COLO668 (cell line): ENCODE data around the gene ZBTB8OS.
"Not testable (repeated sequence)": the region's sequence is repeated elsewhere in the genome, so short reads cannot be mapped to it uniquely, and the experiment has no call there.

Experiments
- DNase-seq: peaks from one replicate; lab custom pipeline; 2025; ENCODE audit not compliant: unreplicated experiment; lab: John Stamatoyannopoulos, UW

ZBTB8OS gene

DNA sequence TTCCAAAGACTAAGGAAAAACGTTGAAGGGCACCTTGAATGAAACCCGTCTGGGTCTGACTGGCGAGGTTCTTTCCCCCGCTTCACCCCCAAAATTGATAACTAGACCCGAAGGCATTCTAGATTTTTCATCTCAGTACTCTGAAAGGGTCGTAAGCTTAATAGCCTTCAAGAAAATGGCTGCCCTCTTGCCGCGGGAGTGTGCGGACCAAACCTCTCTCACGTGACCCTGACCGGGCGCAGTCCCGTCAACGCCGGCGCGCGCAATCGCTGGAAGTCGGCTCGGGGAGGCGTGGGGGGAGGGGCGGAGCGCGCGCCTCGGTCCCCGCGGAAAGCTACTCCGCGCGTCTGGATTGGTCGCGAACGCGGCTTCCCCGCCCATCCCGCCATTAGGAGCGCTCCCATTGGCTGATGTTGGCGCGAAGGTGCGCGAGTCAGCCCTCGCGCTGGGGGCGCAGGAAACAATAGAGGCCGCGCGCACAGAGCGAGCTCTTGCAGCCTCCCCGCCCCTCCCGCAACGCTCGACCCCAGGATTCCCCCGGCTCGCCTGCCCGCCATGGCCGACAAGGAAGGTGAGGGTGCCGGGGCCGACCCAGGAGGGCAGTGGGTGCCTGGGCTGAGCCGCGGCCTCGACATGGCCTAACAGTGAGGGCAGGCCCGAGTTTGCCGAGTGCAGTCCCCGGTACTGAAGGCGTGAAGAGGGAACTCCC lies 556 bp upstream of the ZBTB8OS start, which contains the start of gene RBBP4:
Gene RBBP4, plus strand, starts transcription at position 457 of the 709 bp plus-strand sequence. Its CDS starts 99 bp downstream, at position 556.
- DNase-seq = peak; percentile 100

DNA sequence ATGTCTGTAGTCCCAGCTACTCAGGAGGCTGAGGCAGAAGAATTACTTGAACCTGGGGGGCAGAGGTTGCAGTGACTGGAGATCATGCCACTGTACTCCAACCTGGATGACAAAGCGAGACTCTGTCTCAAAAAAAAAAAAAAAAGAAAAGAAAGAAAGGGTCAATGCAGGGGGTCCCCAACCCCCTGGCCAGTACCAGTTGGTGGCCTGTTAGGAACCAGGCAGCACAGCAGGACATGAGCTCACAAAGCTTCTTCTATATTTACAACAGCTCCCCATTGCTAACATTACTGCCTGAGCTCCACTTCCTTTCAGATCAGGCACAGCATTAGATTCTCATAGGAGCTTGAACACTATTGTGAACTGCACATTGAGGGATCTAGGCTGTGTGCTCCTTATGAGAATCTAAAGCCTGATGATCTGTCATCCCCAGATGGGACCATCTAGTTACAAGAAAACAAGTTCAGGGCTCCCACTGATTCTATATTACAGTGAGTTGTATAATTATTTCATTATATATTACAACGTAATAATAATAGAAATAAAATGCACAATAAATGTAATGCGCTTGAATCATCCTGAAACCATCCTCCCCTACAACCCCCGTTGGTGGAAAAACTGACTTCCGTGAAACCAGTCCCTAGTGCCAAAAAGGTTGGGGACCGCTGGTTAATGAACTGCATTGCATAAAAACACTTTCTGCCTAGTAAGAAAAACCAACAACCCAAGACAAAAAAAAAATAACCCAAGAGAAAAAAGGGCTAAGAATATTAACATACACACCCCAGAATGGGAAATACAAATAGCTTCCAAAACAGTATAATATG lies 2.8 kb downstream of the ZBTB8OS start:
- no peak for DNase-seq

DNA sequence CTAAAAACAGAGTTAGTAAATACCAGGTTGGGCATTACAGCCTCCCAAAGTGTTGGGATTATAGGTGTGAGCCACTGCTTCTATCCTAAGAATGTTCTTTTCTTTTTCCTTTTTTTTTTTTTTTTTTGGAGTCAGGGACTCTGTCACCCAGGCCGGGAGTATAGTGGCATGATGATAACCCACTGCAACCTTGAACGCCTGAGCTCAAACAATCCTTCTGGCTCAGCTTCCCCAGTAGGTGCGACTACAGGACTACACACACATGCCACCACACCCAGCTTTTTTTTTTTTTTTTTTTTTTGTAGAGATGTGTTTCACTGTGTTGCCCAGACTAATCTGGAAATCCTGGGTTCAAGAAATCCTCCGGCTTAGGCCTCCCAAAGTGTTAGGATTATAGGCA lies 5.9 kb downstream of the ZBTB8OS start:
- DNase-seq = no peak

DNA sequence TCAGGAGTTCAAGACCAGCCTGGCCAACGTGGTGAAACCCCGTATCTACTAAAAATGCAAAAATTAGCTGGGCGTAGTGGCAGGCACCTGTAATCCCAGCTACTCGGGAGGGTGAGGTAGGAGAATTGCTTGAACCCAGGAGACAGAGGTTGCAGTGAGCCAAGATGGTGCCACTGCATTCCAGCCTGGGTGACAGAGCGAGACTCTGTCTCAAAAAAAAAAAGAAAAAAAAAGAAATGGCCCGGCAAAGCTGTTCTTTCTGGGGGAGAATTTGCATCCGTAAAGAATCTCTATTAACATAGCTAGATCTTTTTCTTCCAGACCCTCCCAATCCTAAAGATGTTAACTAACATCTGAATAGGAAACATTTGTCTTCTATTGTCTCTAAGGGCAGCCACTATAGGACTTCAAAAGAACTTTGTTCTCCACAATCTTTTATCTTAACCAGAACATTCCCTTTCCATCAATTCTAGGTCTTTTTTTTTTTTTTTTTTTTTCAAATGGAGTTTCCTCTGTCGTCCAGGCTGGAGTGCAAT lies 8.0 kb downstream of the ZBTB8OS start:
- not testable (repeated sequence) for DNase-seq

DNA sequence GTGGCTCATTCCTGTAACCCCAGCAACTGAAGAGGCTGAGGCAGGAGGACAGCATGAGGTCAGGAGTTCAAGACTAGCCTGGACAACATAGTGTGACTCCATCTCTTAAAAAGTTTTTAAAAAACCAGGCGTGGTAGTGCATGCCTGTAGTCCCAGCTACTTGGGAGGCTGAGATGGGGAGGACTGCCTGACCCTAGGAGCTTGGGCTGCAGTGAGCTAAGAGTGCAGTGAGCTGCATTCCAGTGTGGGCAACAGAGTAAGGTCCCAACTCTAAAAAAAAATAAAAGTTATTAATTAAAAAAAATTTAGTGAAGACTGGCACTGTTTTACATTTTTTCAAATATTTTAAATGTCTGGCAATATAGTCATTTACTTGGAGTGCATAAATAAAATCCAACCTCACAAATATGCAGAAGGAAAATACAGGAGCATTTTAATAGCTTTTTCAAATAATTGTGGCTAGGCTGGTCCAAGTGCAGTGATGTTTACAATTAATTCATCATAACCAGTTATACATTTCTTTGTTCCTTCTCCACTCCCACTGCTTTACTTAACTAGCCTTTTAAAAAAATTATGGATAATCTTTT lies 10.8 kb downstream of the ZBTB8OS start:
- no peak for DNase-seq

DNA sequence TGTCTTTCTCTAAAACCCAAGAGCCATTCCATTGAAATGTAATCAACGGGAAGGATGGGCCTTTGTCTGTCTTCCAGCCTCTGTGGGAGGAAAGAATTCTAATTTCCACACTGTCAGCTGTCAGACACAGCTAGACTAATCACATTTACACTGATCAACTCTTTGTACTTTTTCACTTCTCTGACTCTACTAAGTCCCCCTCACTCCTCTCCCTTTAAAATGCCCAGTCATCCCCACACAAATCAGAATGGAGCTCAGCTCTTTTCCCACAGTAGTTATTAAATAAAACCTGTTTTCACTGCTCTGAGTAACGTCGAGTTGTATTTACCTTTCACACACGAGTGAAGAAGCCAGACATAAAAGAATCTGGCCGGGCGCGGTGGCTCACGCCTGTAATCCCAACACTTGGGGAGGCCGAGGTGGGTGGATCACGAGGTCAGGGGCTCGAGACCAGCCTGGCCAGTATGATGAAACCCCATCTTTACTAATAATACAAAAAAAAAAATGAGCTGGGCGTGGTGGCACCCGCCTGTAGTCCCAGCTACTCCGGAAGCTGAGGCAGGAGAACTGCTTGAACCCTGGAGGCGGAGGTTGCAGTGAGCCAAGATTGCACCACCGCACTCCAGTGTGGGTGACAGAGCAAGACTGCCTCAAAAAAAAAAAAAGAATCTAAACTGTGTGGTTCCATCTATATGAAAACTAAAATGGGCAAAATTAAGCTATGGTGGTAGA lies 13.3 kb downstream of the ZBTB8OS start:
- no peak for DNase-seq

DNA sequence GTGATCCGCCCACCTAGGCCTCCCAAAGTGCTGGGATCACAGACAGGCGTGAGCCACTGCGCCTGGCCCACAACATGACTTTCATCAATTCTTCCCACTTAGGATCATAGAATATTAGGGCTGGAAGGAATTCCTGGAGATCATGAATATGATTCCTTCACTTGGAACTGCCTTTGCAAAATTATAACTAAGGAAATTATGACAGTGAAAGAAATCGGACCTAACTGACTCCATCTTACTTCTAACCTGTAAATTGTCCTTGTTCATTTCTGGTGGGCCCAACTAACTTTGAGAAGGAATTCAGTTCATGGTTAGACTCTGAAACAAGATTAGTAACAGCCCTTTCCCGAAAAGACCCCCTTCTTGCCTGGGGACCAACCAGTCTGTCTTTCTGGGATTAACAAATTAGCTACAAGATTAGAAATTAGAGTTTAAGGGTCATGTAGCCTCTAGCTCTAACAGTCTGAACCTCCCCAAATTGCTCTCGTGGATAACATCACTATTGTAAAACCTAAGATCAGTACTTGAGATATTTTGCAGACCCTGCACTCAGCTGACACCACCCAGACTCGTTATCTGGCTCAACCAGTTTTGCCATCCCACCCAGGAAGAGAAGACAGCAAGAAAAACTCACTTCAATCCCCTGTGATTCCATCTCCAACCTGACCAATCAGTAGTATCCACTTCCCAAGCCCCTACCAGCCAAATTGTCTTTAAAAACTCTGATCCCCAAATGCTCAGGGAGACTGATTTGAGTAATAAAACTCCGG lies 14.7 kb downstream of the ZBTB8OS start:
- no peak for DNase-seq

DNA sequence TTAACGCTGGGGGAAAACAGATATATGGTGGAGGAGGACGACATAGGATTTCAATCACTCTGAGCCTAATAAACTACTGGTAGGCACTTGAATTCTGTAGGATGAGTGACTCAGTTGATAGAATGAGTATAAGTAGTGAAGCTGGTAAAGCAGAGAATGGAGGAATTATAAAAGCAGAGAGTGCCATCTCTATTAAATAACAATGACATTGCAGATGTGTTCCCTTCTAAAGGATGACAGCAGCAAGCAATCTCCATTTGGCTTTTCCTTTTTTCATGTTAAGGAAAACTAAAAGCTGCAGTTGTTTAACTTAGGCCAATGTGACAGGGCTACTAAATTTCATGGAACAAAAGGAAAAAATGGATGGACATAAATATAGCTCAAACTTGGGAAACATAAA lies 17.5 kb downstream of the ZBTB8OS start:
- DNase-seq = no peak

DNA sequence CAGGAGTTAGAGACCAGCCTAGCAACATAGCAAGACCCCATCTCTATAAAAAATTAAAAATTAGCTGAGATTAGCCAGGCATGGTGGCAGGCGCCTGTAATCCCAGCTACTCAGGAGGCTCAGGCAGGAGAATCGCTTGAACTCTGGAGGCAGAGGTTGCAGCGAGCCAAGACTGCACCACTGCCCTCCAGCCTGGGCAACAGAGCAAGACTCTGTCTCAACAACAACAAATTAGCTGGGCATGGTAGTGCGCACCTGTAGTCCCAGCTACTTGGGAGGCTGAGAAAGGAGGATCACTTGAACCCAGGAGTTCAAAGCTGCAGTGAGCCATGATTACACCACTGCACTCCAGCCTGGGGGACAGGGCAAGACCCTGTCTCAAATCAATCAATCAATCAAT lies 20.2 kb downstream of the ZBTB8OS start:
- not testable (repeated sequence) for DNase-seq

DNA sequence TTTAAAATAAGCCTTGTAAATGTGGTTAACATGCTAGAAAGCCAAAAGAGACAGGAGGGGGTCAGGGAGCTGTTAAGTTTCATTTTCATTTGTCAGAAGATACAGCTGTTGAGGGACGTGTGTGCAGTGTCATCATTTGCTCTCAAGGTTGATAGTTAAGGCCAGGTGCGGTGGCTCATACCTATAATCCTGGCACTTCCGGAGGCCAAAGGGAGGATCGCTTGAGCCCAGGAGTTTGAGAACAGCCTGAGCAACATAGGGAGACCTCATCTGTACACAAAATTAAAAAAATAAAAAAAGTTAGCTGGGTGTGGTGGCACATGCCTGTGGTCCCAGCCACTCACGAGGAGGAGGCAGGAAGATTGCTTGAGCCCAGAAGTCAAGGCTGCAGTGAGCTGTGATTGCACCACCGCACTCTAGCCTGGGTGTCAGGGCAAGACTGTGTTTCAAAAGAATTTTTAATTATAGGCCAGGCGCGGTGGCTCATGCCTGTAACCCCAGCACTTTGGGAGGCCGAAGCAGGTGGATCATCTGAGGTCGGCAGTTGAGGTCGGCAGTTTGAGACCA lies 22.7 kb downstream of the ZBTB8OS start:
- no peak for DNase-seq

DNA sequence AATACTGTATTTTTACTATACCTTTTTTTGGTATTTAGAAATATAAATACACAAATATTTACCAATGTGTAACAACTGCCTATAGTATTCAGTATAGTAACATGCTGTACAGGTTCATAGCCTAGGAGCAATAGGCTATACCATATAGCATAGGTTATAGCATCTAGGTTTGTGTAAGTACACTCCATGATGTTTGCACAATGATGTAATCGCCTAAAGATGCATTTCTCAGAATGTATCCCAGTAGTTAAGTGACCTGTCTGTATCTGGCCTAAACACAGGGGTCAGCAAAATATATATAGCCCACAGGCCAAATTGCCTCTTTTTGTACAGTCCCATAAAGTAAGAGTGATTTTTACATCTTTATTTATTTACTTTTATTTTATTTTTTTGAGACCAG lies 24.2 kb downstream of the ZBTB8OS start:
- no peak for DNase-seq

DNA sequence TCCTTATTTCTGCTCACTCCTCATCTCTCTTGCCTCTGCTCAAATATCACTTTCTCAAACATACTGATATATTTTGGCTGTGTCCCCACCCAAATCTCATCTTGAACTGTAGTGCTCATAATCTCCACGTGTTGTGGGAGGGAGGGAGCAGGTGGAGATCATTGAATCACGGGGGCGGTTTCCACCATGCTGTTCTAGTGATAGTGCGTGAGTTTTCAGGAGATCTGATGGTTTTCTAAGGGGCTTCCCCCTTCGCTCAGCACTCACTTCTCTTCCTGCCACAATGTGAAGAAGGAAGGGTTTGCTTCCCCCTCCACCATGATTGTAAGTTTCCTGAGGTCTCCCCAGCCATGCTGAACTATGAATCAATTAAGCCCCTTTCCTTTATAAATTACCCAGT lies 26.6 kb downstream of the ZBTB8OS start:
- DNase-seq = no peak

DNA sequence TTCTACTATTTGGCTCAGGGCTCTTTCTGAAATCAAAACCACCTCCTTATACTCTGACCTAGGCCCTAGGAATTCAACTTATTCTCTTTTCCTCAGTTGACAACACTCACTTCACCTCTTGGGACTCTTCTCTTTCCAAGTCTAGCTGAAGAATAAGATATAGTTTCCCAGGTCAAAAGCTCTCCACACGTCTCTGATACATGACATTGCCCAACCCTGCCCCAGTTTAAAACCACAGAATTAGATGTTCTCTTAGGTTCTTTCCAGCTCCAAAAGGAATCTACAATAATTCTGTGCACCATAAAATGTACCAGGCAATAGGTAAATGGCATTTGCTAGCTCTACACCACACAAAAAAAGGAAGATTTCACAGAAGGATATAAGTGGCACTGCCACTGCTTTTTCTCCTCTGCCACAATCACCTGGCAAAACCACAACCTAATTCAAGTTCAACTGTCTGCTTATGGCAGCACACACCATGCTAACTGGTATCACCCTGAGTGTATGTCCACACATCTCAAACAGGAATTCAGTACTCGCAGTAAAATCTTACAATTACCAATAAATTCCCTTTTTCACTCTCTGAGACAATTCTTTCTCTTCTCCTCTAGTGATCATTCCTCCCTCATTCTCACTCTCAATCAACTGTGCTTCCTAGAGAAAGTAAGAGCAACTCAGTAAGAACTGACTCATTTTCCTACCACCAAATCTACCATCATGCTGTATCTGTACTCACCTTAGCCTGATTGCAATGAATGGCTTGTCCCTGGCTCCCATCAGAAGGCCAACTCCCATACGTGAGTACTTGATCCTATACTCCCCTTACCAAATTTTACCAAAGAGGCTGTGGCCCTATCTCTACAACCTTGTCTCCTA lies 27.3 kb downstream of the ZBTB8OS start:
- DNase-seq = no peak

DNA sequence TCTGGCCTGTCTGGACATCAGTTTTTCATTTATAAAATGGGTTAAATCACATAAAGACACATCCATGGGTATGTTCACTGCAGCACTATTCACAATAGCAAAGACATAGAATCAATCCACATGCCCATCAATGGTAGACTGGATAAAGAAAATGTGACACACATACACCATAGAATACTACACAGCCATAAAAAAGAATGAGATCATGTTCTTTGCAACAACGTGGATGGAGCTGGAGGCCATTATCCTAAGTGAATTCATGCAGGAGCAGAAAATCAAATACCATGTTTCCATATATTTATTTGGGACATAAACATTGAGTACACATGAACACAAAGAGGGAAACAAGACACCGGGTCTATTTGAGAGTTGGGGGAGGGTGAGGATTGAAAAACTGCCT lies 28.1 kb downstream of the ZBTB8OS start:
- DNase-seq = no peak

DNA sequence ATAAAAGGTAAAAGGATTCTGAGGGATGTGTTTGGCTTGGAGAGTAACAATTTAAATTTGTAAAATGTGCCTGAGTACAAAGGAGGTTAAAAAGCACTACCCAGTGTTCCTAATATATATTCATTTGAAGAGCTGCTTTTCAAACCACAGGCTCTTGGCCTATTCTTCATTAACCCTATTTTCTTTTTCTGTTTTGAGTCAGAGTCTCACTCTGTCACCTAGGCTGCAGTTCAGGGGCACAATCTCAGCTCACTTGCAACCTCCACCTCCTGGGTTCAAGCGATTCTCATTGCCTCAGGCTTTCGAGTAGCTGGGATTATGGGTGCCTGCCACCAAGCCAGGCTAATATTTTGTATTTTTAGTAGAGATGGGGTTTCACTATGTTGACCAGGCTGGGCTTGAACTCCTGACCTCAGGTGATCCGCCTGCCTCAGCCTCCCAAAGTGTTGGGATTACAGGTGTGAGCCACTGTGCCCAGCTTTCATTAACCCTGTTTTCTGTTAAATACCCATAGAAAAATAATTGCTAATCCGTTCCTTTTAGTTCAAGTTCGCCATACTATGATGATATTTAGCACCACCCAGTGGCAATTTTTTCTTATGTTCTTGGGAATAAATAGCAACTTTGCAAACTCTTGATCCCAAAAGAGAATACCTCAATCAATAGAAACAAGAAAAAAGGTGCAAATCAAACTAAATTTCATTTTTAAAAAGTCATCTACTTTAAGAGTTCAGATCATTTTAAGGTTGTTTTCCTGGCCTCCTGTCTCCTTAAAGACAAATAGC lies 30.5 kb downstream of the ZBTB8OS start:
- DNase-seq = no peak

DNA sequence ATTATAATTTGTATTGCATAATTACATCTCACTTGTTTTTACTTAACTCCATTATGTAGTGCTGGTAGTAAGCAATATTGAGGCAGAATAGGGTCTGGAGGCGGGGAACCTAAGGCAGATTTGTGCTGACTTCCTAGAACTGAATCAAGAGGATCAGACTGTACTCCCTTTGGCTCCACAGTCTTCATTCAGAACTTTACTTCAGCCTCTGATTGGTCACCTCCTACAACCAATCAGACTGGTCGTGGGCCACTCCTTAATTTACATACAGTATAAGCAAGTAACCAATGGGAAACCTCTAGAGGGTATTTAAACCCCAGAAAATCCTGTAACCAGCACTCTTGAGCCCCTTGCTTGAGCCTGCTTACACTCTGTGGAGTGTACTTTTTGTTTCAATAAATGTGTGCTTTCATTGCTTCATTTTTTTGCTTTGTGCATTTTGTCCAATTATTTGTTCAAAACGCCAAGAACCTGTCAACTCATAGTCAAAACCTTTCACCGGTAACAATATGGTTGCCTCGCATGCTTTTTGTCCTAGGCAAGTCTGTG lies 31.6 kb downstream of the ZBTB8OS start:
- no peak for DNase-seq

DNA sequence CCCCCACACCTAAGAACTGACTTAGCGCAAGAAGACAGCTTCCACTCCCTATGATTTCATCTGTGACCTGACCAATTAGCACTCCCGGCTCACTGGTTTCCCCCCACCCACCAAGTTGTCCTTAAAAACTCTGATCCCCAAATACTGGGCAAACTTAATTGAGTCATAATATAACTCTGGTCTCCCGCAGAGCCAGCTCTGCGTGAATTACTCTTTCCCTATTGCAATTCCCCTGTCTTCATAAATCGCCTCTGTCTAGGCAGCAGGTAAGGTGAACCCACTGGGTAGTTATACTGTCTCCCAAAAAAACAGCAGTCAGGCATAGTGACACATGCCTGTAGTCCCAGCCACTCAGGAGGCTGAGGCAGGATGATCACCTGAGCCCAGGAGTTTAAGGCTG lies 36.9 kb downstream of the ZBTB8OS start:
- DNase-seq = no peak
